GM10266 (cell line): ENCODE data around the gene SLX9.

ENCODE experiments used
- DNase-seq: peaks from one replicate; pipeline ENCODE4 v3.0.0; 2012; ENCODE audit errors: extremely low spot score
- TF ChIP-seq, protein P1 (sequence below): IDR thresholded peaks from 2 replicates; pipeline ENCODE4 v1.5.1; 2012; ENCODE audit warnings: mild to moderate bottlenecking, low read depth; ENCODE audit not compliant: control insufficient read depth, insufficient read depth; ENCODE audit errors: missing control alignments

The SLX9 gene

DNA sequence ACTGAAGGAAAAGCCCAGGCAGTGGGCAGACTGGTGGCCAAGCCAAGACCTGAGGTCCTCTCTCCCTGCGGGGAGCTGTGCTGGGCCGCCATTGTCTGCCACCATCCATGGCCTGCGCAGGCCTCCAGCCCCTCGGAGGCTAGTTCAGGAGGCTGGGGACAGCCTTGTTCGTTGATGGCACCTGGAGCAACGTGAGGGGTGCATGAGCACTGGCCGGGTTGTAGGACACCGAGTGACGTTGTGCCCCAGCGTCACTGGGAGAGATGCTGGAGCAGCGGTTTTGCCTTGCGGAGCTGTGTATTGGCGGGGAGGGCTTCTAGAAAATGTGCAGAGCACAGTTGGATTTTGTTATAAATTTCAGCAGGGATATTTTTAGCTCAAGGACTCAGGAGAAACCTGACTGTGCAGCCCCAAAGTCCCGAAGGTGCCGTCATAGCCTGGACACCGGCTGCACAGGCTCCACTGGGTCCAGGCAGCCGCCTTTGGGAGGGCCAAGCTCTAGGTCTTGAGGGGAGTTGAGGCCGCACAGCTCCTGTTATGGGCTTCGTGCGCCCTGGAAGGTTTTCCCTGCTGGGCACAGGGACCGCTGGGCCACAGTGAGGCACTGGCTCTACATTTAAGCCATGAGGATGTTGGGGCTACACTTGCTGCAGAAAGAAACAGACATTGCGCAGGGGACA is 86.4 kb downstream of the SLX9 start:
- no peak for DNase-seq
- TF ChIP-seq, protein P1, sequence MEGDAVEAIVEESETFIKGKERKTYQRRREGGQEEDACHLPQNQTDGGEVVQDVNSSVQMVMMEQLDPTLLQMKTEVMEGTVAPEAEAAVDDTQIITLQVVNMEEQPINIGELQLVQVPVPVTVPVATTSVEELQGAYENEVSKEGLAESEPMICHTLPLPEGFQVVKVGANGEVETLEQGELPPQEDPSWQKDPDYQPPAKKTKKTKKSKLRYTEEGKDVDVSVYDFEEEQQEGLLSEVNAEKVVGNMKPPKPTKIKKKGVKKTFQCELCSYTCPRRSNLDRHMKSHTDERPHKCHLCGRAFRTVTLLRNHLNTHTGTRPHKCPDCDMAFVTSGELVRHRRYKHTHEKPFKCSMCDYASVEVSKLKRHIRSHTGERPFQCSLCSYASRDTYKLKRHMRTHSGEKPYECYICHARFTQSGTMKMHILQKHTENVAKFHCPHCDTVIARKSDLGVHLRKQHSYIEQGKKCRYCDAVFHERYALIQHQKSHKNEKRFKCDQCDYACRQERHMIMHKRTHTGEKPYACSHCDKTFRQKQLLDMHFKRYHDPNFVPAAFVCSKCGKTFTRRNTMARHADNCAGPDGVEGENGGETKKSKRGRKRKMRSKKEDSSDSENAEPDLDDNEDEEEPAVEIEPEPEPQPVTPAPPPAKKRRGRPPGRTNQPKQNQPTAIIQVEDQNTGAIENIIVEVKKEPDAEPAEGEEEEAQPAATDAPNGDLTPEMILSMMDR, result no peak
